GM12873 (cell line): Measurements from ENCODE around the gene CTTNBP2.

Experiments
- TF ChIP-seq, protein P1 (sequence below): IDR thresholded peaks from 2 replicates; pipeline ENCODE4 v1.5.1; 2012; ENCODE audit warnings: low read depth, mild to moderate bottlenecking, moderate library complexity, low read length, control low read depth; ENCODE audit not compliant: insufficient read depth; ENCODE audit errors: missing control alignments

Gene CTTNBP2

DNA sequence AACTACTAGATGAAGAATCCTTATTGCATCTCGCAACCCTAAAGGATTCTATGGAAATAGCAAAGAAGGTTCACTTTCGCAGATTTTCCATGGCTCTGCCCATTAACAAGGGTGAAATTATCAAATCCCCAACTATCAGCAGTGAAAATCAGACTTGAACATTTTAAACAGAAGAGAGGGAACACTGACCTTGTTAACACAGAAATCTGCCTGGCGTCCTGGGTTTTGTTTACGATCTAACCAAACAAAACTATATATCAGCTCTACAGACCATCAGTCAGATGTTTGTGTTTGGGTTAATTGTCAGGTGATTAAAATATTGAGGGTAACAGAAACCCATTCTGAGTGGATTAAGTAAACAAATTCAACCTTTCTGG, 1.9 kb downstream of the CTTNBP2 start:
- TF ChIP-seq, protein P1, sequence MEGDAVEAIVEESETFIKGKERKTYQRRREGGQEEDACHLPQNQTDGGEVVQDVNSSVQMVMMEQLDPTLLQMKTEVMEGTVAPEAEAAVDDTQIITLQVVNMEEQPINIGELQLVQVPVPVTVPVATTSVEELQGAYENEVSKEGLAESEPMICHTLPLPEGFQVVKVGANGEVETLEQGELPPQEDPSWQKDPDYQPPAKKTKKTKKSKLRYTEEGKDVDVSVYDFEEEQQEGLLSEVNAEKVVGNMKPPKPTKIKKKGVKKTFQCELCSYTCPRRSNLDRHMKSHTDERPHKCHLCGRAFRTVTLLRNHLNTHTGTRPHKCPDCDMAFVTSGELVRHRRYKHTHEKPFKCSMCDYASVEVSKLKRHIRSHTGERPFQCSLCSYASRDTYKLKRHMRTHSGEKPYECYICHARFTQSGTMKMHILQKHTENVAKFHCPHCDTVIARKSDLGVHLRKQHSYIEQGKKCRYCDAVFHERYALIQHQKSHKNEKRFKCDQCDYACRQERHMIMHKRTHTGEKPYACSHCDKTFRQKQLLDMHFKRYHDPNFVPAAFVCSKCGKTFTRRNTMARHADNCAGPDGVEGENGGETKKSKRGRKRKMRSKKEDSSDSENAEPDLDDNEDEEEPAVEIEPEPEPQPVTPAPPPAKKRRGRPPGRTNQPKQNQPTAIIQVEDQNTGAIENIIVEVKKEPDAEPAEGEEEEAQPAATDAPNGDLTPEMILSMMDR: no peak

DNA sequence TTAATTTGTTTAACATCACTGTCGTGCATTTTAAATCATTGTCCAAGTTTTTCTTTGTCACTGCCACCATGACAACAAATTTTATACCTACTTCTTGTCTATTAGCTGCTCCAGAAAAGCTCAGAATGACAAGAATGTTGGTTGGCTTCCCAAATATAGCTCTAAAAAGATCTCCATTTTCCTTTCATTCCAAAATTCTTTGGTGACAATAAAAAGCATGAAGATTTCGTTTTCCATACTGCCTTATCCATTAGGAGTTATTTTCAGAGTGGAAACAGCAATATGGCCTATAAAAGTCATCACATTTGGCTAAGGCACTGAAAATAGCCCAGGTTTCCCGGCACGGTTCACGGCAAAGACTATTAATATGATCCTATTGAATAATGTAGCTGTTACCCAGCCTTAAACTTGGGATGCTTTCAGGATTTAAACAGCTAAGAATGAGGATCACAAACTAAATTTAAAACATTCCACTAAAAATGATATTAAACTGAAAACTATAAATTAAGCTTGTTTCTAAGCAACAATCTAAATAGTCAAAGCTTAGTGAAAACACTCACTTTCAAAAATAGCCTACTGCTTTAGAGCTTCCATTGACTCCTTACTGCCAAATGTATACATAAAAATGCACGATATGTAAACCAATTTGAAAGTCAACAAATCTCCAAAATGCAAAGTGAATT, 2.7 kb downstream of the CTTNBP2 start:
- TF ChIP-seq, protein P1: no peak

DNA sequence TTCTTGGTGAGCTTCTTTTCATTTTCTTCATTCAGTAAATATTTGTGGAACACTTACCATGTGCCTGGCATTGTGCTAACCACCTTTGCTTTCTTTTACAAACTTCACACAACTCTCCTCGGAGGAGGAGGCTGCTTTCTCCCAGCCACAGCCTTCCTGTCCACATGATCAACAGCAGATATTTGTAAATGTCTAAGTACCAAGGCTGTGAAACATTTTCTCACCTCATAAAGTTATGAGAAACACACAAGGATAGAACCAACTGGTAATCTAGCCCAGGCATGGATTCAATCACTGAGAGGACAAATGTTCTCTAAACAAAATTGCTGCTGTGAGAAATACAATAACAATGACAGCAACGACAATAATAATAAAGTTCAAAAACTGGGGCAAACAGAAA, 3.9 kb downstream of the CTTNBP2 start:
- TF ChIP-seq, protein P1: no peak

DNA sequence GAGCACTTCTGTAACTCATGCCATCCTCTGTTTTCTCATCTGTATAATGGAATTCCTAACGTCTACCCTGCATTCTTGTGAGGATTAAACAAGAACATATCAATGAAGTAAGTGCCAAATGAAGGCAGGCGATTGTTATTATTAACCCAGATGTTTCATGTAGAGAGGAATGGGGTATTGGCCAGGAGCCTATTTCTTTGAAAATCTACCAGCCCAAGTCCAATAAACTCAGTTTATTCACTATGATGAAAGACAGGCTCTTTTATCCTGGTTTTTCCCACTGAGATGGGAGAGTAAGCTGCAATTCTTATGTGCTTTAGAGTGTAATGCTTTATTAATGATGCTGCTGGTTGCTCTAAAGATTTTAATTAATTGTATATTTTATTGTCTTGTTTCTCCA, 9.6 kb downstream of the CTTNBP2 start:
- TF ChIP-seq, protein P1: no peak

DNA sequence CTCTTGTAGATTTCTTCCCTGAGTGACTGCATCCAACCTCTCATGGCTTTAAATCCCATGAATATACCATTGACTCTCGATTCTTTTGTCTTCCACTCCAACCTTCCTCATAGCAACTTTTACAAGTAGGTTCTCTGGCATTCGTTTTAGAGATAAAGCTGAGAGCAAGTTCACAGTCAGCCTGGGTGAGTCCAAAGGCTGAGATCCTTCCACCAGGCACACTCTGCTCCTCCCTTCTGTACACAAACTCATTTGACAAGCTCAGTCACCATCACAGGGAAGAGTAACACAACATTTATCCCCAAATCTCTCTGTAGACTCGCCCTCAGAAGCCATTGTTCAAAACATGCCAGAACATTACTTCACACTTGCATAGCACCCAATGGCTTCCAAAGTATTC, 10.9 kb downstream of the CTTNBP2 start:
- TF ChIP-seq, protein P1: no peak

DNA sequence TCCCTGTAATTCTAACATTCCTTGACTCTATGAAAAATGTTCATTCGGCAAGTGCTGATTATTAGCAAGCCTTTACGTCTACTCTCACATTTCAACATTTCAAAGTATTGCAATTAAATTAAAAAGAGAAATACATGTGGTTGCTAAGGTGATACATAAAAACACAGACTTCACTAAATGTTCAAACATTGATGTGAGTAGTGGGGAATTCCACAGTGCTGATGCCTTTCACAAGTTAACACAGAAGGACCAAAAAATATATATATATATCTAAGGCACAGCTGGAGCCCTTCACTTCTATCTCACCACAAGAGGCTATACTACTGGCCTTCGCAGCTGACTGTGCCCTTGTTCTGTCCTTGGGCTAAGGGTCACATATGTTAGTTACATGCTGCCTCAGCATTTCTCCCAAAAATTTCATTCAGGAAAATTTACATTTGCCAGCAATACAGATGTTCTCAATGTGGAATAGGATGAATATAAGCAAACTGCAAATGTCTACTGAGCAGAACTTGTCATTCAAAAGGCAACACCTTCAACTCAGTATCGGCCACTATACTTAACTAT, 13.9 kb downstream of the CTTNBP2 start:
- TF ChIP-seq, protein P1: no peak

DNA sequence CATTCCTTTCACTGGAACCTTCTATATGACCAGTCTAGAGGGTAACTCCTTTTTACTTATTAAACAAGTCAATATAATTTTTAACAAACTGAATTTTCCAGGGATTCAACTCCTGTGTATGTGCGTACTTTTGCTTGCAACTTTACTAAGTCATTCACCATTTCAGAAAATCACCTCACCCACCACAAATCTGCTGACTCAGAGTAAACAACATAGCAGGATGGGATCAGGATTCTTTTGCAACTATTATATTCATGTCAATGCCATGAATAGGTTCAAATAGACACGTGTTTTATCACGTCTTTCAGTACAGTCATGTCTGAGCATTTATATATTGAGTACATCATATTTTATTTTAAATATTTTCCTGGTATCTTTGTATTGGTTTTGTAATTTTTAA, 14.5 kb downstream of the CTTNBP2 start:
- TF ChIP-seq, protein P1: no peak
